ENCODE data around the gene TRH. TPM values are rescaled to one million over a fixed set of nuclear protein-coding genes. Genes with fewer than 3 reads are reported as not detected.

The TRH gene
- total and polyA plus RNA-seq, 3 donors (not counting 1 experiment from before 2014, with no cell fraction given) = not detected

Other genes starting within 250 kb of the TRH start
- gene TMCC1, start 81.0 kb upstream of the TRH start, total RNA-seq = 10 to 100 TPM; 28.2 to 34.3 TPM
- 14.8 TPM for gene TMCC1, start 81.0 kb upstream of the TRH start, polyA plus RNA-seq
- gene ALG1L2, start 107.1 kb downstream of the TRH start, total RNA-seq = under 1 TPM in 1 of 2 donors, not detected in 1; 0.78 TPM
- not detected for gene ALG1L2, start 107.1 kb downstream of the TRH start, polyA plus RNA-seq